ENCODE data around the gene TTC39B. TPM values are rescaled to one million over a fixed set of nuclear protein-coding genes. Genes with fewer than 3 reads are reported as not detected.

Gene TTC39B
- 0.91 to 1.5 TPM (median 1.2 TPM) in 5 replicates for total RNA-seq (2022; extraction: Qiagen RNA extraction)

GRCh38 chr9:15306757-15307522 is at the start of gene TTC39B:
TTC39B (minus strand) TSS chr9:15307216; CDS start chr9:15307125, 91 bp downstream.

Other genes with a start within 250 kb of the TTC39B start
- 13.9 to 20.8 TPM (median 17.4 TPM) in 5 replicates for gene SNAPC3, start 115.7 kb upstream of the TTC39B start, total RNA-seq (2022; extraction: Qiagen RNA extraction)
- gene PSIP1, start 203.8 kb upstream of the TTC39B start, total RNA-seq (2022; extraction: Qiagen RNA extraction), result 47.5 to 62.5 TPM (median 58.4 TPM) in 5 replicates
- gene CCDC171, start 245.8 kb upstream of the TTC39B start, total RNA-seq (2022; extraction: Qiagen RNA extraction), result 0.26 to 0.40 TPM (median 0.37 TPM) in 5 replicates